Daoy (cell line): ENCODE results near the gene DDAH1. TPM values are rescaled to one million over a fixed set of nuclear protein-coding genes. Genes with fewer than 3 reads are reported as not detected.

Experiments used
- DNase-seq: peaks from one replicate; pipeline ENCODE4 v3.0.0-alpha.2; 2015; ENCODE audit warnings: low read depth
- total RNA-seq: library from RNA; depleted of rRNA; stranded (reverse); fragments of >200 nt; shearing (Covaris generic); gene quantifications from 2 replicates; pipeline ENCODE4 v1.2.3, GENCODE V29; 2014

The DDAH1 gene
- total RNA-seq, 1 experiment from 2014 or later = 56.3 TPM

- DNase-seq = peak; percentile 99
Observed at GRCh38 chr1:85328713-85329397, 136.1 kb downstream of the DDAH1 start.

GRCh38 chr1:85327759-85328158 is 137.2 kb downstream of the DDAH1 start:
- no peak for DNase-seq

- DNase-seq = no peak
Observed at GRCh38 chr1:85326851-85327250, 138.1 kb downstream of the DDAH1 start.

DNA sequence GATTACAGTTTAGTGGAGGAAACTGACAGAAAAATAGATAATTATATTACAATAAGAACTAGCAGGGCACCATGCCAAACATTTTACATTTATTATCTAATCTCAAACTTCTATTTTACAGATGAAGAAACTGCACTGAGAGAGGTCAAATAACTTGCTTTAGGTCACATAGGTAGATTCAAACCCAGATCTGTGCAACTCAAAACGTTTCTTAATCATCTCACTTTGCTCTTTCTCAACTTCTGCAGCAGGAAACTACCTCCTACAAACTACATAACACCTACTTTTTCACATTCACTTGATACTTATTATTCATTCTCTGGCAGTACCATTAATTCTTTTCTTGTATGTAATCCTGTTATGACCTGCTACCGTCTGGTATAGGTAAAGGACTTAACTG is 138.6 kb downstream of the DDAH1 start:
- no peak for DNase-seq

- DNase-seq = peak; percentile 65
Observed at GRCh38 chr1:85325920-85326319, 139.0 kb downstream of the DDAH1 start.

DNA sequence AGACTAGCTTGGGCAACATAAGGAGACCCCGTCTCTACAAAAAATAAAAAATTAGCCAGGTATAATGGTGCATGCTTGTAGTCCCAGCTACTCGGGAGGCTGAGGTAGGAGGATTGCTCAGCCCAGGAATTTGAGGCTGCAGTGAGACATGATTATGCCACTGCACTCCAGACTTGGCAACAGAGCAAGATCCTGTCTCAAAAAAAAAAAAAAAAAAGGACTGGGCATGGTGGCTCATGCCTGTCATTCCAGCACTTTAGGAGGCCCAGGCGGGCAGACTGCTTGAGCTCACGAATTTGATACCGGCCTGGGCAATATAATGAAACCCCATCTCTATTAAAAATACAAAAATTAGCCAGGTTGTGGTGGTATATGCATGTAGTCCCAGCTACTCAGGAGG is 141.2 kb downstream of the DDAH1 start:
- no peak for DNase-seq

DNA sequence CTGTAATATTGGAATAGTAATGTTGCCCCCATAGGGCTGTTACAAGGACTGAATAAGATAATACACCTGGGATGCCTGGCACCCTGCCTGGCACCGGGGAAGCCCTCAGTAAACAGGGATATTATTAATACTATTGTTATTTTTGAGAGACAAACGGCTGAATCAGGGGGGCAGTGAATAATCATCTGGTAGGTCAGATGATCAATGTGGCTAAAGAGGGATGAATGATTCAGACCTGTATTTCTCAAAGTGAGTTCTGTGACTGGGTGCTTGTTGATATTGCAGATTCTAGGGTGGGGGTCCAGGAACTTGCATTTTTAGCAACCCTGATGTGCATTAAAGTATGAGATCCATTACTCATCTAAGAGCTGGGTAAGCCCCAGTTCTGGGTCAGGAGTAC is 142.3 kb downstream of the DDAH1 start:
- peak; percentile 49 for DNase-seq

DNA sequence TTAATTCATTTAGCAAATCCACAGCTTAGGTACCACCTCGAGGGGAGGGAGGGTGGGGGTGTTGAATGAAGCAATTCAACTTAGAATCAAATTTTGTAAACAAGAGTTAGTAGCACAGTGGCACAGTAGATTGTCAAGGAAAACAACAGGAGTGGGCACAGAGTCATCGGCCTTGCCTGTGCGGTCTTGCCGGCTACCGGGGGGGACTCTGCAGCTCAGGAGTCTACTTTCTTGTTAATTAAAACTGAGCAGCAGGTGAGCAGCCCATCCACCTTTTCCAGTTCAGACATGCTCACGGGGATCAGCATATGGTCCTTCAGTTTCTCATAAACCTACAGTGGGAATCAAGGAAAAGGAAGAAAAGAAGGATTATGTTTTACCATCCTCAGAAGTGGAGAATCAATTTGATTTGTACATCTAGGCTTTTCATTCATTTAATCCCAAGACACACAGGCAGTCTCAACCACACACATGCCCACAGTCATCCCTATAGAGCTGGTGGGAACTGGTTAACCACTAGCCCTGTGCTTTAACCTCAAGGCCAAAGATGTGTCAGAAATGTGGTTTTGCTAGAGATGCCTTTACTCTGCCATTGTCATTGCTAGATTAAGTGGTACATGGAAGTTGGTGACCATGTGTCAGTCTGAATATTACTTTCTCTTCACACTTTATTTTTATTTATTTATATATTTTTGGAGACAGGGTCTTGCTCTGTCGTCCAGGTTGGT is 143.6 kb downstream of the DDAH1 start:
- peak; percentile 92 for DNase-seq

DNA sequence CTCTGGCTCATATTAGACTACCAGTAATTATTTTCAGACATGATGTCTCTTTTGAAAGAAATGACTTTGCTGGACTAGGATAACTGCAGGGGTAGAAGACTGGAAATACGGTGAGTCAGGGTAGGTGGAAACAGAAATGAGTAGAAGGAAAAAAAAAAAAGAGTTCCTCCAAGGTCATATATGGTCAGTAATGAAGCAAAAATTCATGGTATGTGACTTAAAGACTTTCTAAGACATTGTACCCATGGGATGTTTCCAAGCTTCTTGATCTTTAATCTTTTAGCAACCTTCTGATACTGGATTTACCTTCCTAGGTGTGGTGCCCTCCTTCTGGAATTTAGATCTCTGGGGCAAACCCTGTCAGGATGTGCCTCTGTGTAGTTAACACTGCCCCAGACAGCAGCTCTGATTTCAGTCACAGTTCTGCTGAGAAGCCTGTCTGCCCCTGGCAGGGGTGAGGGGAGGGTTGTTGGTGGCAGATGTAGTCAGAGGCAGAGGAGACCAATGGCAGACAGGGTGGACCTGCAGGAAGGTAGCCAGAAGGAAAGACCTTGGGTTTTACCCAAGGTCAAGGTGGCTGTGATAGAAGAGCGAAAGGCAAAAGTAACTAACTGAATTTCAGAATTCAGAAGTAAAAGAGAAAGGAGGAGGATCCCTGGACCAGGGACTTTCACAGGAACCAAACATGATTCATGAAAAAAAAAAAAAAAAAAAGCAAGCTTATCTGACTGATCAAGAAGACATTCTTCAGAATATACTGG is 144.4 kb downstream of the DDAH1 start:
- peak; percentile 70 for DNase-seq

- peak; percentile 66 for DNase-seq
Observed at GRCh38 chr1:85319931-85320330, 145.0 kb downstream of the DDAH1 start.

- DNase-seq = no peak
Observed at GRCh38 chr1:85319491-85319890, 145.5 kb downstream of the DDAH1 start.

GRCh38 chr1:85318217-85318616 is 146.7 kb downstream of the DDAH1 start:
- DNase-seq = no peak

- no peak for DNase-seq
Observed at GRCh38 chr1:85317560-85317959, 147.4 kb downstream of the DDAH1 start.

- no peak for DNase-seq
Observed at GRCh38 chr1:85316321-85316720, 148.6 kb downstream of the DDAH1 start.

- no peak for DNase-seq
Observed at GRCh38 chr1:85315789-85316188, 149.2 kb downstream of the DDAH1 start.

GRCh38 chr1:85314726-85315125 is 150.2 kb downstream of the DDAH1 start:
- no peak for DNase-seq

DNA sequence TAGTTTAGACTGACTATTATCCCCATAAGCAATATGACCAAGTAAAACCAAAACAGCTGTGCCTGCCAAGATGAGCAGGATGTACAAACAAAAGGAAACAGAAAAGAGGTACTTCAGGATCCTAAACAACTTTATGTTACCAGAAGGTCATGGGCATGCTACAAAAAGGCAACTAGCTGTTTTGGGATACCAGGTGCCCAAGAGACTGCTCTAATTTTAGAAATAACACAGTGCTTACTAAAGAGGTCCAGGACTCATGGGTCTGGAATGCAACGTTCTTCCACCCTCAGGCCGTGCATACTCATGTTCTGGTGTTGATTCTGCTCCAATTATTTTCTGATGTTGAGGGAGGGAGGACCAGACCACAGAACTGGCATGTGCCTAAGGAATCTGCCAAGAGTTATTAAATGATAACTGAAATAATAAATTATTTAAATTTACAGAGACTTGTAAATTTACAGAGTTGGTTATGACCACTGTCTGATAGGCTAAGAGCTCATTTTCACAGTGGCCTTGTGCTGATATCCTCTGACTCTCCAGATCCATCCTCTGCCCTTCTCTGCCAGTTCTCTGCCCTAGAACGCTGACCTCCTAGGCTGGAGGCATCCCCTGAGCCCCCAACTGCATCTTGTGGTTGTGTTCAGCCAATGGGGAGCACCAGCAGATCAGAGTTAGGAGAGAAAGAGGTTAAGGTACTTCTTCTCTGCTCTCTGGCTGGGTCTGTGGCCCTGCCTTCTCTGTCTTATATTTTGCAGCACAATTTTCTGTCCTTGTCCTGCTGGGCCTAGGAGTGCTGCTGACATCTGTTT is 150.9 kb downstream of the DDAH1 start:
- DNase-seq = peak; percentile 97

- DNase-seq = peak; percentile 69
Observed at GRCh38 chr1:85311818-85312217, 153.1 kb downstream of the DDAH1 start.

DNA sequence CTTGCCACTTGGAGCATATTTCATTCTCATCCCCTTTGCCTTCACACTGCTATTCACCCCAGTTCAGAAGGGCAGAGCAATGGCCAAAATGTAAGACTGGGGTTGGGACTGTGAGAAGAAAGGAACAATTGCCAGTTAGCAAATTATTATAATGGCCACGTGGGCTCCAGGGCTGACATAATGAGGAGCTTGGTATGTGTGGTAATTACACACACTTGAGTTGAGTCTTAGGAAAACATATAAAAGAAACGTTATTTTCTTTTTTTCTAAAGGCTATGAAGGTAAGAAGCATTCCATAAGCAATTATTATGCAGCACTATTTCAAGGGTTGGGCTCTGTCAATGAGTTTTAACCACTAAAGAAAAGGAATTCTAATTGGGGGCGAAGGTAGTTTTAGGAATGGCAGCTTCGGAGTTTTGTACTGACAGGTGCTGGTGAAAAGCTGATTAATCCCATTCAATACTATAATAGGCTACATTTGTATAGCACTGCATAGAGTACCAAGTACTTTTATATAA is 156.1 kb downstream of the DDAH1 start:
- DNase-seq = peak; percentile 46

GRCh38 chr1:85307987-85308832 is 156.7 kb downstream of the DDAH1 start:
- peak; percentile 97 for DNase-seq

GRCh38 chr1:85306236-85306635 is 158.7 kb downstream of the DDAH1 start:
- DNase-seq = no peak
